ENCODE measurements around the gene DNMT3B. TPM values are rescaled to one million over a fixed set of nuclear protein-coding genes. Genes with fewer than 3 reads are reported as not detected.

DNMT3B gene
- total and polyA plus RNA-seq, 9 of the 15 experiments (the other 6 are each of a cell fraction or from before 2014, with no cell fraction given): 9.3 to 74.8 (median 49.1) TPM

GRCh38 chr20:32763202-32764004, 1.2 kb downstream of the DNMT3B start (continued):
- TF ChIP-seq ZNF253 (CRISPR knock-in tag; conservative IDR thresholded peaks at IDR 0.05) (no peak), MAZ (CRISPR knock-in tag; conservative IDR thresholded peaks at IDR 0.05 in 1 of 2, IDR thresholded peaks at IDR 0.05 in 1 of 2) (peak in 1 of 2 experiments; percentile 34; a peak in 1 of 4 replicates), ARID4B (CRISPR knock-in tag; IDR thresholded peaks at IDR 0.05) (0 out of 2 replicates have a peak, but pooled peaks have one; percentile 21), SP1 (CRISPR knock-in tag; IDR thresholded peaks at IDR 0.05) (peak; percentile 3; the same call in 1 of the 2 replicates), HMGXB4 (CRISPR knock-in tag; IDR thresholded peaks at IDR 0.05) (no peak), KDM1A (IDR thresholded peaks at IDR 0.05) (peak in 1 of 2 experiments; percentile 52; a peak in 2 of 4 replicates), PML (IDR thresholded peaks at IDR 0.05; ENCODE audit: low read length) (0 out of 2 replicates have a peak, but pooled peaks have one; percentile 6), ZNF76 (CRISPR knock-in tag; IDR thresholded peaks at IDR 0.05; ENCODE audit: borderline replicate concordance) (peak; percentile 51; the same call in 1 of the 2 replicates), ZNF592 (IDR thresholded peaks at IDR 0.05) (no peak), PHF21A (IDR thresholded peaks at IDR 0.05; ENCODE audit: borderline replicate concordance, low read depth) (no peak), L3MBTL2 (IDR thresholded peaks at IDR 0.05) (peak; percentile 45), CSDE1 (IDR thresholded peaks at IDR 0.05) (no peak), NKRF (IDR thresholded peaks at IDR 0.05; ENCODE audit: borderline replicate concordance) (0 out of 2 replicates have a peak, but pooled peaks have one; percentile 5), NUFIP1 (IDR thresholded peaks at IDR 0.05; ENCODE audit: partially characterized antibody) (peak; percentile 16)

All from K562 (cell line).